MCF 10A (cell line): Measurements from ENCODE around the gene CTSA. TPM values are rescaled to one million over a fixed set of nuclear protein-coding genes. Genes with fewer than 3 reads are reported as not detected.
A peak's percentile ranks its signal among the peaks of the same experiment; 100 is the strongest.

Experiments
- BruUV-seq: library from RNA; stranded (reverse); fragments of 400-500 nt; replicated peaks from 2 replicates; lab custom pipeline; 2021; lab: Mats Ljungman, UMichigan
- CTCF ChIA-PET: fragments of 300-600 bp; sonication (Branson Sonifier 250); formaldehyde crosslinking; extraction: SDS; loops from one replicate; lab custom pipeline; 2021; ENCODE audit warnings: antibody characterized with exemption, inconsistent platforms; lab: Yijun Ruan, JAX
- POLR2A ChIA-PET: fragments of 300-600, 350-650 bp; sonication (Branson Sonifier 250); formaldehyde crosslinking; extraction: SDS; loops from one replicate; lab custom pipeline; 2020; ENCODE audit warnings: antibody characterized with exemption, inconsistent platforms; lab: Yijun Ruan, JAX
- DNase-seq: peaks from one replicate; pipeline ENCODE4 v3.0.0-alpha.2; 2018; ENCODE audit not compliant: unreplicated experiment
- H3K27ac Mint-ChIP-seq: one replicate; pipeline ENCODE4 v1.8.0; 2022; ENCODE audit warnings: mild to moderate bottlenecking, low read depth, mixed read lengths; ENCODE audit not compliant: unreplicated experiment
- H3K27me3 Mint-ChIP-seq: one replicate; pipeline ENCODE4 v1.8.0; 2022; ENCODE audit warnings: mixed read lengths; ENCODE audit not compliant: insufficient read depth, unreplicated experiment
- H3K36me3 Mint-ChIP-seq: one replicate; pipeline ENCODE4 v1.8.0; 2022; ENCODE audit warnings: mild to moderate bottlenecking, moderate library complexity, mixed read lengths; ENCODE audit not compliant: insufficient read depth, unreplicated experiment
- H3K4me1 Mint-ChIP-seq: one replicate; pipeline ENCODE4 v1.8.0; 2022; ENCODE audit warnings: mixed read lengths; ENCODE audit not compliant: insufficient read depth, unreplicated experiment
- H3K4me3 Mint-ChIP-seq: one replicate; pipeline ENCODE4 v1.8.0; 2022; ENCODE audit warnings: mild to moderate bottlenecking, moderate library complexity, mixed read lengths; ENCODE audit not compliant: unreplicated experiment
- H3K9me3 Mint-ChIP-seq: one replicate; pipeline ENCODE4 v1.8.0; 2022; ENCODE audit warnings: mixed read lengths; ENCODE audit not compliant: unreplicated experiment
- intact Hi-C: fragments of 100-400 bp; cut with micrococcal nuclease; formaldehyde crosslinking; loops from 2 replicates; pipeline ENCODE4 v1.14.1; 2022
- total RNA-seq: library from RNA; stranded (reverse); gene quantifications from 2 replicates; pipeline ENCODE4 v1.2.3, GENCODE V29; 2022
- TF ChIP-seq, protein P1 (sequence below): fragments of 200-600 bp; IDR thresholded peaks from one replicate; pipeline ENCODE4 v1.8.0; 2022; ENCODE audit warnings: antibody characterized with exemption, mild to moderate bottlenecking; ENCODE audit not compliant: unreplicated experiment

CTSA gene
- total RNA-seq, 1 experiment from 2014 or later = 25.3 TPM

DNA sequence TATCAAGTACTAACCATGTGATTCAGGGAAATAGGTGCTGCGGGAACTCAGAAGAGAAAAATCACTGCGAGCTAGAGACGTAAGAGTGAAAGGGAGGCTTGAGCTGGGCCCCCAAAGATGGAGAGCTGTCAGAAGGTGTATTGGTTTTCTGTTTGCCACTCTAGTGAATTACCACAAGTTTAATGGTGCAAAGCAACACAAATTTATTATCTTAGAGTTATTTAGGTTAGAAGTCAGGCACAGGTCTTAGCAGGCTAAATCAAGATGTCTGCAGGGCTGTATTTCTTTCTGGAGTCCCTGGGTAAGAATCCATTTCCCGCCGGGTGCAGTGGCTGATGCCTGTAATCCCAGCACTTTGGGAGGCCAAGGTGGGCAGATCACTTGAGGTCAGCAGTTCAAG is 31.2 kb upstream of the CTSA start:
- Mint-ChIP-seq H3K4me3 (no peak overlapping the region), H3K27ac (no peak overlapping the region), H3K36me3 (peaks cover 9% of the 10 kb centered on the region), H3K4me1 (peaks cover 16% of the 10 kb centered on the region), H3K27me3 (no peaks in the 10 kb centered on the region), H3K9me3 (no peaks in the 10 kb centered on the region)
- no peak for DNase-seq
- no TSS peak for BruUV-seq
- TF ChIP-seq, protein P1, sequence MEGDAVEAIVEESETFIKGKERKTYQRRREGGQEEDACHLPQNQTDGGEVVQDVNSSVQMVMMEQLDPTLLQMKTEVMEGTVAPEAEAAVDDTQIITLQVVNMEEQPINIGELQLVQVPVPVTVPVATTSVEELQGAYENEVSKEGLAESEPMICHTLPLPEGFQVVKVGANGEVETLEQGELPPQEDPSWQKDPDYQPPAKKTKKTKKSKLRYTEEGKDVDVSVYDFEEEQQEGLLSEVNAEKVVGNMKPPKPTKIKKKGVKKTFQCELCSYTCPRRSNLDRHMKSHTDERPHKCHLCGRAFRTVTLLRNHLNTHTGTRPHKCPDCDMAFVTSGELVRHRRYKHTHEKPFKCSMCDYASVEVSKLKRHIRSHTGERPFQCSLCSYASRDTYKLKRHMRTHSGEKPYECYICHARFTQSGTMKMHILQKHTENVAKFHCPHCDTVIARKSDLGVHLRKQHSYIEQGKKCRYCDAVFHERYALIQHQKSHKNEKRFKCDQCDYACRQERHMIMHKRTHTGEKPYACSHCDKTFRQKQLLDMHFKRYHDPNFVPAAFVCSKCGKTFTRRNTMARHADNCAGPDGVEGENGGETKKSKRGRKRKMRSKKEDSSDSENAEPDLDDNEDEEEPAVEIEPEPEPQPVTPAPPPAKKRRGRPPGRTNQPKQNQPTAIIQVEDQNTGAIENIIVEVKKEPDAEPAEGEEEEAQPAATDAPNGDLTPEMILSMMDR = no peak
- ChIA-PET POLR2A (interaction anchor here (0.9 kb wide), 1 partner anchor 21 kb away, joined by 3 read pairs; the partner anchor contains the start of gene ZSWIM1), CTCF (no interaction called here)
- intact Hi-C loops = no loop called here

- no peak overlapping the region for H3K4me3 Mint-ChIP-seq
- H3K9me3 Mint-ChIP-seq = no peaks in the 10 kb centered on the region
- intact Hi-C loops = no loop called here
- no peaks in the 10 kb centered on the region for H3K27me3 Mint-ChIP-seq
- H3K36me3 Mint-ChIP-seq = peaks cover 6% of the 10 kb centered on the region
- CTCF ChIA-PET = interaction anchor here (0.9 to 1.5 kb wide), 2 partner anchors 13 to 62 kb away, joined by 4 to 6 read pairs; no protein-coding TSS in a partner anchor
- DNase-seq = no peak
- TF ChIP-seq, protein P1 = no peak
- H3K27ac Mint-ChIP-seq = no peak overlapping the region
- POLR2A ChIA-PET = interaction anchor here (0.9 to 1.4 kb wide), 2 partner anchors 20 to 52 kb away, joined by 3 to 9 read pairs; partner anchors contain the start of gene ZSWIM1
- BruUV-seq = no TSS peak
- peaks cover 16% of the 10 kb centered on the region for H3K4me1 Mint-ChIP-seq
These were observed 30.4 kb upstream of the CTSA start for GRCh38 chr20:45860560-45861220.

GRCh38 chr20:45861221-45862075 is 29.7 kb upstream of the CTSA start:
- Mint-ChIP-seq H3K4me3 (no peak overlapping the region), H3K4me1 (peaks cover 16% of the 10 kb centered on the region), H3K9me3 (no peaks in the 10 kb centered on the region), H3K27me3 (no peaks in the 10 kb centered on the region), H3K27ac (no peak overlapping the region), H3K36me3 (peaks cover 6% of the 10 kb centered on the region)
- no TSS peak for BruUV-seq
- DNase-seq = peak; percentile 56
- TF ChIP-seq, protein P1 = no peak
- intact Hi-C loops = no loop called here
- ChIA-PET POLR2A (interaction anchor here (0.9 to 1.4 kb wide), 3 partner anchors 19 to 52 kb away, joined by 3 to 9 read pairs (median 6); partner anchors contain the start of gene ZSWIM1), CTCF (interaction anchor here (0.7 to 1.5 kb wide), 3 partner anchors 12 to 1094 kb away, joined by 4 to 6 read pairs (median 4); no protein-coding TSS in a partner anchor)
